Calu3 (cell line): ENCODE measurements around the gene FSD1. TPM values are rescaled to one million over a fixed set of nuclear protein-coding genes. Genes with fewer than 3 reads are reported as not detected.
"Not testable (repeated sequence)": the region's sequence is repeated elsewhere in the genome, so short reads cannot be mapped to it uniquely, and the experiment has no call there.

Experiments used
- BruUV-seq: library from RNA; stranded (reverse); fragments of 400-500 nt; replicated peaks from 2 replicates; lab custom pipeline; 2021; lab: Mats Ljungman, UMichigan
- CTCF ChIA-PET: fragments of 300-600 bp; sonication (Branson Sonifier 250); formaldehyde crosslinking; loops from one replicate; lab custom pipeline; 2022; ENCODE audit warnings: antibody characterized with exemption; lab: Charles Lee
- DNase-seq: peaks from one replicate; pipeline ENCODE4 v3.0.0; 2022
- H3K27ac Mint-ChIP-seq: one replicate; pipeline ENCODE4 v1.8.0; 2022; ENCODE audit warnings: mixed read lengths; ENCODE audit not compliant: unreplicated experiment
- H3K27me3 Mint-ChIP-seq: one replicate; pipeline ENCODE4 v1.8.0; 2022; ENCODE audit warnings: mixed read lengths; ENCODE audit not compliant: unreplicated experiment
- H3K36me3 Mint-ChIP-seq: one replicate; pipeline ENCODE4 v1.8.0; 2022; ENCODE audit warnings: mild to moderate bottlenecking, moderate library complexity, mixed read lengths; ENCODE audit not compliant: insufficient read depth, unreplicated experiment
- H3K4me1 Mint-ChIP-seq: one replicate; pipeline ENCODE4 v1.8.0; 2022; ENCODE audit warnings: mild to moderate bottlenecking, low read depth, mixed read lengths; ENCODE audit not compliant: unreplicated experiment
- H3K4me3 Mint-ChIP-seq: one replicate; pipeline ENCODE4 v1.8.0; 2022; ENCODE audit warnings: mild to moderate bottlenecking, low read depth, moderate library complexity, mixed read lengths; ENCODE audit not compliant: unreplicated experiment
- H3K9me3 Mint-ChIP-seq: one replicate; pipeline ENCODE4 v1.8.0; 2022; ENCODE audit warnings: low read depth, mixed read lengths; ENCODE audit not compliant: unreplicated experiment
- intact Hi-C: fragments of 100-400 bp; cut with micrococcal nuclease; formaldehyde crosslinking; loops from one replicate; pipeline ENCODE4 v1.10.0; 2022; ENCODE audit not compliant: unreplicated experiment
- total RNA-seq: library from RNA; stranded (reverse); gene quantifications from 2 replicates; pipeline ENCODE4 v1.2.3, GENCODE V29; 2022
- TF ChIP-seq, protein P1 (sequence below): fragments of 200-600 bp; IDR thresholded peaks from one replicate; pipeline ENCODE4 v1.8.0; 2022; ENCODE audit warnings: antibody characterized with exemption; ENCODE audit not compliant: unreplicated experiment

FSD1 gene
- total RNA-seq, 1 experiment from 2014 or later: 1.2 TPM

DNA sequence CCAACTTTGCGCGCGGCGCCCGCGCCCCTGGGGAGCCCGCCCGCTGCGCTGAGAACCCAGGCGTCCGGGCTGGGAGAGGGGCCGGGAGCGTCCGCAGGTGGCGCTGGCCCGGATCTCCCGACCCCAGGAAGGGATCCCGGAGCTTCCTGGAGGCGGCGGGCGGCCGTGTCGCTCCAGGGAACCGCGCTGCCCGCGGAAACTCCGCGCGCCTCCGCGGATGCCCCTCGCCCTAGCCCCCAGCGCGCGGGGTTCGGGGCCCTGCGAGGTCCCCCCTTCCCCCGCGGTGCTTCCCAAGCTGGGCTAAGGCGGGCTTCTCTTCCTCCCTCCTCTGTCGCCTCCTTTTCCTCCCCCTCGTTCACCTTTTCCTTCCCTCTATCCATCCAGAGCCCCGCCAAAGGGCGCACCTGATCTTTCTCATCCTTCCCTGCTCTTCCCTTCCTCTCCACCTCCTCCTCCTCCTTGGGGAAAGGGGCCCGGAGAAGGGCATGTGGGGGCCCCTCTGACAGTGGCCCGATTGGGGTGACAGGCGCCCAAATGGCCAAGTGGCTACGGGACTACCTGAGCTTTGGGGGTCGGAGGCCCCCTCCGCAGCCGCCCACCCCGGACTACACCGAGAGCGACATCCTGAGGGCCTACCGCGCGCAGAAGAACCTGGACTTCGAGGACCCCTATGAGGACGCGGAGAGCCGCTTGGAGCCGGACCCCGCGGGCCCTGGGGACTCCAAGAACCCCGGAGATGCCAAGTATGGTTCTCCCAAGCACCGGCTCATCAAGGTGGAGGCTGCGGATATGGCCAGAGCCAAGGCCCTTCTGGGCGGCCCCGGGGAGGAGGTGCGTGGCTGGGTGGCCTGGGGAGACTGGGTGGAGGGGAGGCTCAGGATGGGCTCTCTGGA is 24.6 kb upstream of the FSD1 start:
- TF ChIP-seq, protein P1, sequence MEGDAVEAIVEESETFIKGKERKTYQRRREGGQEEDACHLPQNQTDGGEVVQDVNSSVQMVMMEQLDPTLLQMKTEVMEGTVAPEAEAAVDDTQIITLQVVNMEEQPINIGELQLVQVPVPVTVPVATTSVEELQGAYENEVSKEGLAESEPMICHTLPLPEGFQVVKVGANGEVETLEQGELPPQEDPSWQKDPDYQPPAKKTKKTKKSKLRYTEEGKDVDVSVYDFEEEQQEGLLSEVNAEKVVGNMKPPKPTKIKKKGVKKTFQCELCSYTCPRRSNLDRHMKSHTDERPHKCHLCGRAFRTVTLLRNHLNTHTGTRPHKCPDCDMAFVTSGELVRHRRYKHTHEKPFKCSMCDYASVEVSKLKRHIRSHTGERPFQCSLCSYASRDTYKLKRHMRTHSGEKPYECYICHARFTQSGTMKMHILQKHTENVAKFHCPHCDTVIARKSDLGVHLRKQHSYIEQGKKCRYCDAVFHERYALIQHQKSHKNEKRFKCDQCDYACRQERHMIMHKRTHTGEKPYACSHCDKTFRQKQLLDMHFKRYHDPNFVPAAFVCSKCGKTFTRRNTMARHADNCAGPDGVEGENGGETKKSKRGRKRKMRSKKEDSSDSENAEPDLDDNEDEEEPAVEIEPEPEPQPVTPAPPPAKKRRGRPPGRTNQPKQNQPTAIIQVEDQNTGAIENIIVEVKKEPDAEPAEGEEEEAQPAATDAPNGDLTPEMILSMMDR: no peak
- no peak overlapping the region for H3K27ac Mint-ChIP-seq
- H3K4me1 Mint-ChIP-seq: no peaks in the 10 kb centered on the region
- no peak for DNase-seq
- H3K36me3 Mint-ChIP-seq: no peaks in the 10 kb centered on the region
- CTCF ChIA-PET: interaction anchor here (0.6 kb wide), 2 partner anchors 21 to 27 kb away, joined by 3 read pairs; no protein-coding TSS in a partner anchor
- BruUV-seq: no TSS peak
- intact Hi-C loops: no loop called here
- no peaks in the 10 kb centered on the region for H3K9me3 Mint-ChIP-seq
- peak overlapping the region; percentile 4 for H3K4me3 Mint-ChIP-seq
- H3K27me3 Mint-ChIP-seq: peaks cover 43% of the 10 kb centered on the region

DNA sequence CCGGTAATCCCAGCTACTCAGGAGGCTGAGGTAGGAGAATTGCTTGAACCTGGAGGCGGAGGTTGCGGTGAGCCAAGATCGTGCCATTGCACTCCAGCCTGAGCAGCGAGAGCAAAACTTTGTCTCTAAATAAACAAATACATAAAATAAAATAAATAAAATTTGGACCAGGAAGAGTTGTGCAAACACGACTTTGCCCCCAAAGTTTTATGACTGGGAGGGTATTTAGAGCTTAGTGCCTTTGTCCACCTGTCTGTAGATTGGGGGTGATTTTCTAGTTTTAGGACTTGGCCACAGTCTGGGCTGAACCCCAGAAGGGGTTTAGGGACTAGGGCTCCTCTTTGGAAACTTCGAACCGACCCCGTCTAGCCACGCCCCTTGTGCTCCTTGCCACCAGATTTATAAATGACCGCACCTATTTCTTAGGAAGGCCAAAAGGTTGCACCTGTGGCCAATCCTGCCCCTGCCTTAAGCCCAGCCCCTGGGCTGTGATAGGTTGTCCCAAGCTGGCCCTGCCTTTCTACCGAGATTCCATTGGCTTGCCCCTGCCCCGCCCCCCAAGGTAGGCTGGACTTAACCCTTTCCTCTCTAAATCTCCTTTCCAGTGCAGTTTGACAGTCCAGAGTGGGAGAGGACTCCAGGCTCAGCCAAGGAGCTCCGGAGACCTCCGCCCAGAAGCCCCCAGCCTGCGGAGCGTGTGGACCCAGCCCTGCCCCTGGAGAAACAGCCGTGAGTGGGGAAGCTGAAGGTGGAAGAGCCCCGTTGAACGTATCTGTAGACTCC is 20.0 kb upstream of the FSD1 start:
- intact Hi-C loops: no loop called here
- peak; percentile 21 for DNase-seq
- no TSS peak for BruUV-seq
- Mint-ChIP-seq H3K4me3 (no peak overlapping the region), H3K27ac (no peak overlapping the region), H3K9me3 (no peaks in the 10 kb centered on the region), H3K4me1 (no peaks in the 10 kb centered on the region), H3K36me3 (no peaks in the 10 kb centered on the region), H3K27me3 (peaks cover 41% of the 10 kb centered on the region)
- CTCF ChIA-PET: no interaction called here
- TF ChIP-seq, protein P1: no peak

DNA sequence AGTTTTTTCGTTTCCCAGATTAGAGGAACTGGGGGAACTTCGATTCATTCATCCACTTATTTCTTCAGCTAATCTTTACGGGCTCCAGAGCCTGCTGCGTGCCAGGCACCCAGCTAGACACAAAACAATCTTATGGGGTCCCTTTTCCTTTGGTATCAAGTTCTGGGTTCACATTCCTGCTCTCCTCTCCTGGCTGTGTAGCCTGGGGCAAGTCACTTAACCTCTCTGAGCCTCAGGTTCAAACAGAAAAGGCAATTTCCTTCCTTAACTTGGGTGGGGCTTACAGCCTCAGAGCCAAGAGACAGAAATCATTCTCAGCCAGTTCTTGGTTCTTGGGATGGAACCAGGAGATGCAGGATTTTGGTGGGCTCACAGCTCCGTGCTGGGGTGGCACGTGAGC is 19.4 kb upstream of the FSD1 start:
- no peaks in the 10 kb centered on the region for H3K36me3 Mint-ChIP-seq
- H3K4me3 Mint-ChIP-seq: no peak overlapping the region
- no peak overlapping the region for H3K27ac Mint-ChIP-seq
- CTCF ChIA-PET: no interaction called here
- DNase-seq: no peak
- no peaks in the 10 kb centered on the region for H3K9me3 Mint-ChIP-seq
- no TSS peak for BruUV-seq
- no peaks in the 10 kb centered on the region for H3K4me1 Mint-ChIP-seq
- TF ChIP-seq, protein P1: no peak
- peaks cover 35% of the 10 kb centered on the region for H3K27me3 Mint-ChIP-seq
- intact Hi-C loops: no loop called here

DNA sequence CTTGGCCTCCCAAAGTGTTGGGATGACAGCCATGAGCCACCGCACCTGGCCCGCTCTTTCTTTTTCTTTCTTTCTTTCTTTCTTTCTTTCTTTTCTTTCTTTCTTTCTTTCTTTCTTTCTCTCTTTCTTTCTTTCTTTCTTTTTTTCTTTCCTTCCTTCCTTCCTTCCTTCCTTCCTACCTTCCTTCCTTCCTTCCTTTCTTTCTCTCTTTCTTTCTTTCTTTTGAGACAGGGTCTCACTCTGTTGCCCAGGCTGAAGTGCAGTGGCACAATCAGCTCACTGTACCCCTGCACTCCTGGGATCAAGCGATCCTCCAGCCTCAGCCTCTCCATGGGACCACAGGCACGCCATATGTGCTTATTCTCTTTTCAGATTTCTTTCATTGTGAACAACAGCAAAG is 18.3 kb upstream of the FSD1 start:
- H3K27ac Mint-ChIP-seq, H3K4me3 Mint-ChIP-seq, H3K9me3 Mint-ChIP-seq, DNase-seq, CTCF ChIA-PET, H3K36me3 Mint-ChIP-seq, BruUV-seq, H3K4me1 Mint-ChIP-seq, intact Hi-C loops: not testable (repeated sequence)
- peaks cover 30% of the 10 kb centered on the region for H3K27me3 Mint-ChIP-seq
